ENCODE measurements around the gene RASGRF2.

GRCh38 chr5:81142108-81142507, 181.9 kb downstream of the RASGRF2 start:
- TF ChIP-seq CTCF (IDR thresholded peaks at IDR 0.05) (no peak), POLR2A (IDR thresholded peaks at IDR 0.05) (no peak)
